Measurements from ENCODE around the gene CHST10.
A peak's percentile ranks its signal among the peaks of the same experiment; 100 is the strongest.

The CHST10 gene

DNA sequence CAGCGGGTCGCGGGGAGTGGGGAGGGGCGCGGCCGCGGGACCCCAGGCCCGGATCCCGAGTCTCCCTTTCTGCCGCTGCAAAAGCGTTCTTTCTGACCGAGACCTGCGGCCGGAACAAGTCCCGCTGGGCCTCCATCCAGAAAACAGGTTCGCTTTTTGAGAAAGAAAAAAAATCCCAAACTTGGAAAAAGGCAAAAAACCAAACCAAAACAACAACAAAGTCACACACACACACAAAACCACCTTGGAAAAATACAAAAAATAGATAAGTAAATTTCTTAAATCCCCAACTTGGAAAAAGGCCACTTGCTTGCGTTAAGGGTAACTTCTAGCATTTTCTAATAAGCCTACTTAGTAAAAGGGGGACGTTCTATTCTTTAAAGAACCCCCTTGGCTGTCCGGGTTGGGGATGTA is 250 bp upstream of the CHST10 start:
- TF ChIP-seq, protein P1, sequence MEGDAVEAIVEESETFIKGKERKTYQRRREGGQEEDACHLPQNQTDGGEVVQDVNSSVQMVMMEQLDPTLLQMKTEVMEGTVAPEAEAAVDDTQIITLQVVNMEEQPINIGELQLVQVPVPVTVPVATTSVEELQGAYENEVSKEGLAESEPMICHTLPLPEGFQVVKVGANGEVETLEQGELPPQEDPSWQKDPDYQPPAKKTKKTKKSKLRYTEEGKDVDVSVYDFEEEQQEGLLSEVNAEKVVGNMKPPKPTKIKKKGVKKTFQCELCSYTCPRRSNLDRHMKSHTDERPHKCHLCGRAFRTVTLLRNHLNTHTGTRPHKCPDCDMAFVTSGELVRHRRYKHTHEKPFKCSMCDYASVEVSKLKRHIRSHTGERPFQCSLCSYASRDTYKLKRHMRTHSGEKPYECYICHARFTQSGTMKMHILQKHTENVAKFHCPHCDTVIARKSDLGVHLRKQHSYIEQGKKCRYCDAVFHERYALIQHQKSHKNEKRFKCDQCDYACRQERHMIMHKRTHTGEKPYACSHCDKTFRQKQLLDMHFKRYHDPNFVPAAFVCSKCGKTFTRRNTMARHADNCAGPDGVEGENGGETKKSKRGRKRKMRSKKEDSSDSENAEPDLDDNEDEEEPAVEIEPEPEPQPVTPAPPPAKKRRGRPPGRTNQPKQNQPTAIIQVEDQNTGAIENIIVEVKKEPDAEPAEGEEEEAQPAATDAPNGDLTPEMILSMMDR (IDR thresholded peaks at IDR 0.05; ENCODE audit: control insufficient read depth, insufficient read depth, low read depth, low read length, missing control alignments), result no peak
- no peak for DNase-seq (ENCODE audit: low read depth)
- H3K4me3 ChIP-seq (ENCODE audit: control insufficient read depth, low read depth, low read length), result peak overlapping the region; percentile 75

DNA sequence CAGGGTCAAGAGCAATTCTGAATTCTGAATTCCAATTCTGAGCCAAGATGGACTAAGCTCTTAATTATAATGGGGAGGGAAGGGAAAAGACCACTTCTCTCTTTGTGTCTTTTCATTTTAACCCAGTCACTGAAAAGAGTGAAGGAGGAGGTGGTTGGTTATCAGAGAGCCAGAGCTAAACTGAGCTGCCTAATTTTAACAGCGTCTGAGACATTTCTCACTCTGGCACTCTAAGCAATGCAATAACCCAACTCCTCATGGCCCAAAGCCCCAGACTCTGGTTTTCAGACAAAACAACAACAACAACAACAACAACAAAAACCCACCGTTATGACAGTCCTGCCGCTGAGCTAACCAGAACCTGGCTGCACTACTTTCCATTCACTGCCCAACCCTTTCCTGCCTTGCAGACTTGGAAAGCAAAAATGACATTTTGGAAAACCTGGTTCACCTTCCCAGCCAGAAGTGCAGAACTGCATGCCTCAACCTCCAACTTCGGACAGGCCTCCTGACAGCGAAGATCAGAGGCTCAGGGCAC is 1.0 kb downstream of the CHST10 start:
- TF ChIP-seq, protein P1 (IDR thresholded peaks at IDR 0.05; ENCODE audit: control insufficient read depth, insufficient read depth, low read depth, low read length, missing control alignments), result no peak
- DNase-seq (ENCODE audit: low read depth), result no peak
- H3K4me3 ChIP-seq (ENCODE audit: control insufficient read depth, low read depth, low read length), result peak overlapping the region; percentile 75

DNA sequence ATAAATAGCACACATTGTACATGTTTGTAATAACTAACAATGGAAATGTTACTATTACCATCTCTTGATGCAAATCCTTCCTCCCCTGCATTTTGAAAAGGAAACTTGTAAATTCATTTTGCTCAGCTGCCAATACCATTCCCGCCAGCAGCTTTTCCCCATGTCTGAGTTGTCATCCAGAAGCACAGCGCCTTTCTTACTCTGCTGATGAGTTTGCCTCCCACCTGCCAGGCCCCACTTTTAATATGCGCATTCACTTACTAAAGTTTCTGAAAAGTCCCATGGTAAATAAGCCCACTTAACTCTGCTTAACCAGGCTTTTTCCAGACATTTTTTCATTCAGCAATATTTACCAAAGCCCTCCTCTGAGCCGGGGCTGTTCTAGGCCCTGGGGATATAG is 3.9 kb downstream of the CHST10 start:
- TF ChIP-seq, protein P1 (IDR thresholded peaks at IDR 0.05; ENCODE audit: control insufficient read depth, insufficient read depth, low read depth, low read length, missing control alignments), result no peak
- H3K4me3 ChIP-seq (ENCODE audit: control insufficient read depth, low read depth, low read length), result no peak overlapping the region
- DNase-seq (ENCODE audit: low read depth), result no peak

DNA sequence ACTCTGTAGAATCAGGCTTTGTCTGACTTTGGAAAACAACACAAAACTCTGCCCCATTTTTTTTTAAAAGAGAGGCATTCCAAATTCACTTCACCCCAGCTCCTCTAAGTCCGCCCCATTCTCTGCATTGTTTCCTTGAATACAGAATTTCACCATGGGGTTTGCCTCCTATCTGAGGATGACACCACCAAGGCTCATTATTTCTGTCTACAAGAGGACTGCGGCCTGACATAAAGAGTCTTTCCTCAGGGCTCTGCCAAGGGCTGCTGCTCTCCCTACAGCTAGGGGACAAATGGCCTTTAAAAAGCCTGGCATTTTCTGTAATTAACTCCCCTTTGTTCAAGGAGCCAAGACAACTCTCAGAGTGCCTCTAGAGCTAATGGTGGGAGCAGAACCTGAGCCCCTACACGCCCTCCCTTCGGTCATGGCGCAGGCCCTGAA is 4.6 kb downstream of the CHST10 start:
- no peak for DNase-seq (ENCODE audit: low read depth)
- TF ChIP-seq, protein P1 (IDR thresholded peaks at IDR 0.05; ENCODE audit: control insufficient read depth, insufficient read depth, low read depth, low read length, missing control alignments), result no peak
- no peak overlapping the region for H3K4me3 ChIP-seq (ENCODE audit: control insufficient read depth, low read depth, low read length)

DNA sequence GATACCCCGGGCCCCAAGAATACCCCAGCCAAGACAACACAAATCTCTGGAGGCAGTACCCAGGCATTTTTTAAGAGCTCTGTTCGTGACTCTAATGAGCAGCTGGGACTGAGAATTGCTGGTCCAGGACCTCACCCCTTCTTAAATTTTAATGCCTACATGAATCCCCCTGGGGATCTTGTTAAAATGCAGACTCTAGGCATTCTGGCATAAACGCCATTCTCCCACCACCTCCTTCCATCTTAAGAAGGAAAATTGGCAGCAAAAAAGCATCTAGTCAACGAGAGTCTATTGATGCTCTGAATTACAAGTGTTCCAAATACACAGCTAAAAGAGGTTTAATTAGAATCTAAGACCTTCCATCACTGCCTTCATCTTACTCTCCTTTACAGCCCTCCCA is 5.0 kb downstream of the CHST10 start:
- TF ChIP-seq, protein P1 (IDR thresholded peaks at IDR 0.05; ENCODE audit: control insufficient read depth, insufficient read depth, low read depth, low read length, missing control alignments), result no peak
- no peak for DNase-seq (ENCODE audit: low read depth)
- no peak overlapping the region for H3K4me3 ChIP-seq (ENCODE audit: control insufficient read depth, low read depth, low read length)

DNA sequence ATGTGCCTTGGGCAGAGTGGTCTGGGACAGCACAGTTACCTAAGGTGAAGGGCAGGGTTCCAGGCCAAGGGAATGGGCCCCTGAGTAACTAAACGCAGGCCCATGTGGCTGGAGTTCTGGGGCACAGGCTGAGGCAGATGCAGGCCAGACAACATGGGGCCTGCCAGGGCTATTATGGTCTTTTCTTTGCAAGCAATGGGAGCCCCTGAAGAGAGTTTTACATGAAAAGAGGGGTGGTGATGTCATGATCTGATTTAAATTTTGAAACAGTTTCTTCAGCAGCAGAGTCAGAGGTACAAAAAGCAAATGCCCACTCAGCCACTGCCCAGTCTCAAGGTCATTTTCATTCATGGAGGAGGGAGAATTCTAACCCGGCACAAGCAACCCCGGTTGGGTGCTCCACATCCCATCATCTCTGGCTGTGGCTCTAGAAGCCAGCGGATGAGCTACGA is 5.6 kb downstream of the CHST10 start:
- TF ChIP-seq, protein P1 (IDR thresholded peaks at IDR 0.05; ENCODE audit: control insufficient read depth, insufficient read depth, low read depth, low read length, missing control alignments), result no peak
- DNase-seq (ENCODE audit: low read depth), result no peak
- H3K4me3 ChIP-seq (ENCODE audit: control insufficient read depth, low read depth, low read length), result no peak overlapping the region

Data from AG09309 (cell line).